AG09319 (cell line): ENCODE results near the gene KIAA1614.
"Not testable (repeated sequence)": the region's sequence is repeated elsewhere in the genome, so short reads cannot be mapped to it uniquely, and the experiment has no call there.

Source experiments
- DNase-seq: peaks from one replicate; pipeline ENCODE4 v3.0.0-alpha.2; 2010; ENCODE audit warnings: low read depth; ENCODE audit errors: extremely low read depth
- TF ChIP-seq, protein P1 (sequence below): IDR thresholded peaks from 2 replicates; pipeline ENCODE4 v1.5.1; 2011; ENCODE audit warnings: low read depth, mild to moderate bottlenecking, inconsistent platforms, low read length, moderate library complexity

KIAA1614 gene

GRCh38 chr1:180956028-180956640, 43.4 kb downstream of the KIAA1614 start:
- TF ChIP-seq, protein P1, sequence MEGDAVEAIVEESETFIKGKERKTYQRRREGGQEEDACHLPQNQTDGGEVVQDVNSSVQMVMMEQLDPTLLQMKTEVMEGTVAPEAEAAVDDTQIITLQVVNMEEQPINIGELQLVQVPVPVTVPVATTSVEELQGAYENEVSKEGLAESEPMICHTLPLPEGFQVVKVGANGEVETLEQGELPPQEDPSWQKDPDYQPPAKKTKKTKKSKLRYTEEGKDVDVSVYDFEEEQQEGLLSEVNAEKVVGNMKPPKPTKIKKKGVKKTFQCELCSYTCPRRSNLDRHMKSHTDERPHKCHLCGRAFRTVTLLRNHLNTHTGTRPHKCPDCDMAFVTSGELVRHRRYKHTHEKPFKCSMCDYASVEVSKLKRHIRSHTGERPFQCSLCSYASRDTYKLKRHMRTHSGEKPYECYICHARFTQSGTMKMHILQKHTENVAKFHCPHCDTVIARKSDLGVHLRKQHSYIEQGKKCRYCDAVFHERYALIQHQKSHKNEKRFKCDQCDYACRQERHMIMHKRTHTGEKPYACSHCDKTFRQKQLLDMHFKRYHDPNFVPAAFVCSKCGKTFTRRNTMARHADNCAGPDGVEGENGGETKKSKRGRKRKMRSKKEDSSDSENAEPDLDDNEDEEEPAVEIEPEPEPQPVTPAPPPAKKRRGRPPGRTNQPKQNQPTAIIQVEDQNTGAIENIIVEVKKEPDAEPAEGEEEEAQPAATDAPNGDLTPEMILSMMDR, result no peak
- no peak for DNase-seq

- not testable (repeated sequence) for DNase-seq
Measured at GRCh38 chr1:180959620-180960019, 46.9 kb downstream of the KIAA1614 start.

DNA sequence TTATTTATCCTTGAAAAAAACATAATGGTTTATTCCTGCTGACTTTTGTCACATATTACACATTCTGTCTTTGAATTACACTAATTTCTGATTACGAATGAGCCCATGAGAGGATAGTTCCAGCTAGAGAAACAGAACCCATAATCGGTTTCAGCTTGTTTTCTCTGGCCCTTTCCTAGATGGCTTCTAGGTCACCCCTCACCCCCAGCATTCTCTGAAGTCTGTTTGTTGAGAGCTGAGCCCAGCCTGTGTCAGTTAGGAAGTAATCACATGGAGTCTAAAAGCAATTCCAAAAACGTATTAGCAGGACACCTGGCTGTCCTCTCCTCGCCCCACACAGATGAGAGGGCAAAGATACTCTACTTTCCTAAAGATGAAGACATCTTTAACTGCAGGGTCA, 48.9 kb downstream of the KIAA1614 start:
- DNase-seq, result no peak
- TF ChIP-seq, protein P1, result no peak

DNA sequence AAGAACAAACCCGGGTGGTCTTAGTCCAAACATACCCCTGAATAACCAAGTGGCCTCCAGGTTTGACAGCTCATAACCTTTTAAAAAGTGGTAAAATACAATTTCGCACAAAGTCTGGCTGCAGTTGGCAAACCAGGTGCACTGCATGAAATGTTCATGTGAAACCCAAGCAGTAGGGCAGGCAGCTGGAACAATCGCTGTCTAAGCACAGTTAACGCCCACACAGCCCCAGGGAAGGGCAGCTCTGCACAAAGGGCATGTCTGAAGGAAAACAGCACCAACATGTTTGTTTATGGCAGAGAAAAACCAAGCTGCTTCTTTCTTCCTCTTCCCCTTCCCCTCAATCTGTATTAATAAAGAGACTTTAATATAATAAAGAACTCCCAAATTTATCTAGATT, 49.5 kb downstream of the KIAA1614 start:
- no peak for DNase-seq
- TF ChIP-seq, protein P1, result no peak

DNA sequence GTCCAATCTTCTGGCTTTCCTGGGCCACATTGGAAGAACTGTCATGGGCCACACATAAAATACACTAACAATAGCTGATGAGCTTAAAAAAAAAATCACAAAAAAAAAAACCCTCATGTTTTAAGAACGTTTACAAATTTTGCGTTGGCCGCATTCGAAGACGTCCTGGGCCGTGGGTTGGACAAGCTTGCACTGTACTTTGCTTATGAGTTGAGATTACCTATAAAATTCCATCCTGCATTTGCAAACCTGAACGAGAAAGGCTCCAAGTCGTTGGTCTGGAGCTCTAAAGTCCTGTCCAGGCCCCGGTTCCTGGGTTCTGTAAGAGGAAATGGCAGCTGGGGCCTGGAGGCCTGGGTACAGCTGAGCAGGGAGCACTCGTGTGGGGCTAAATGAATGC, 51.4 kb downstream of the KIAA1614 start:
- TF ChIP-seq, protein P1, result no peak
- no peak for DNase-seq

GRCh38 chr1:180964595-180964994, 51.9 kb downstream of the KIAA1614 start:
- TF ChIP-seq, protein P1, result no peak
- DNase-seq, result no peak

- DNase-seq, result no peak
- TF ChIP-seq, protein P1, result no peak
Measured at GRCh38 chr1:180966312-180966711, 53.6 kb downstream of the KIAA1614 start.

GRCh38 chr1:180966744-180967536, 54.2 kb downstream of the KIAA1614 start:
- DNase-seq, result no peak
- TF ChIP-seq, protein P1, result no peak
